ENCODE measurements around the gene NSMF. TPM values are rescaled to one million over a fixed set of nuclear protein-coding genes. Genes with fewer than 3 reads are reported as not detected.

Gene NSMF
- total and polyA plus RNA-seq, 2 donors (not counting 1 experiment from before 2014, with no cell fraction given), result 28.7 to 59.4 TPM

- Histone ChIP-seq H3K79me2 (ENCODE audit: control insufficient read depth, insufficient read depth, low read length) (no peaks in the 10 kb centered on the region), H4K20me1 (ENCODE audit: control insufficient read depth, insufficient read depth, low read length, poor library complexity, severe bottlenecking) (no peaks in the 10 kb centered on the region), H3K9me3 (ENCODE audit: control extremely low read depth in 1 of 3, control insufficient read depth in 2 of 3, insufficient read depth in 1 of 3, low read length in 2 of 3) (no peaks in the 10 kb centered on the region), H3K9ac (ENCODE audit: low read length) (no peak overlapping the region), H3K27me3 (replicated peaks in 1 of 4; ENCODE audit: control extremely low read depth in 1 of 4, control insufficient read depth in 3 of 4, insufficient read depth in 4 of 4, low read length in 3 of 4) (no peaks in the 10 kb centered on the region), H3K36me3 (replicated peaks in 1 of 2; ENCODE audit: control extremely low read depth in 1 of 2, control insufficient read depth in 1 of 2, extremely low read depth in 1 of 2, insufficient read depth in 2 of 2, low read length in 1 of 2) (peaks cover 0 to 11% of the 10 kb centered on the region in 2 experiments), H3K27ac (ENCODE audit: low read length in 2 of 2) (no peak overlapping the region), H3K4me3 (ENCODE audit: control extremely low read depth in 1 of 5, extremely low read depth in 1 of 5, insufficient read depth in 1 of 5, low read depth in 2 of 5, low read length in 4 of 5) (no peak overlapping the region), H2AFZ (ENCODE audit: insufficient read depth, low read depth, low read length, poor library complexity, severe bottlenecking) (no peak overlapping the region), H3K4me2 (replicated peaks; ENCODE audit: low read depth, low read length, poor library complexity, severe bottlenecking) (no peak overlapping the region), H3K4me1 (ENCODE audit: control insufficient read depth in 2 of 2, insufficient read depth in 2 of 2, low read length in 2 of 2) (no peaks in the 10 kb centered on the region)
- H3K9me3 Mint-ChIP-seq (ENCODE audit: insufficient read depth), result no peaks in the 10 kb centered on the region
- 94% methylated on average over 34 of the region's 35 CpGs for WGBS (ENCODE audit: insufficient coverage)
- ChIA-PET POLR2A (no interaction called here), CTCF (no interaction called here)
- H3K4me3 Mint-ChIP-seq, result no peak overlapping the region
- TF ChIP-seq CTCF (IDR thresholded peaks at IDR 0.05) (no peak), EZH2 (IDR thresholded peaks at IDR 0.05; ENCODE audit: borderline replicate concordance, insufficient read depth, low read depth, low read length, poor library complexity, severe bottlenecking) (no peak)
- intact Hi-C loops (cut with micrococcal nuclease), result no loop called here
- no peak for ATAC-seq (ENCODE audit: low read depth)
- DNase-seq, result no peak
- H3K27ac Mint-ChIP-seq, result no peak overlapping the region
- H3K27me3 Mint-ChIP-seq, result no peaks in the 10 kb centered on the region
- no peaks in the 10 kb centered on the region for H3K4me1 Mint-ChIP-seq
Measured at GRCh38 chr9:137486545-137487453, 27.7 kb upstream of the NSMF start.

GRCh38 chr9:137486141-137486490 lies 27.0 kb upstream of the NSMF start:
- POLR2A ChIA-PET, result no interaction called here
- CTCF ChIA-PET, result no interaction called here

More at GRCh38 chr9:137486141-137486490, 27.0 kb upstream of the NSMF start:
- Histone ChIP-seq H3K4me1 (ENCODE audit: control insufficient read depth in 2 of 2, insufficient read depth in 2 of 2, low read length in 2 of 2) (no peaks in the 10 kb centered on the region), H3K79me2 (ENCODE audit: control insufficient read depth, insufficient read depth, low read length) (no peaks in the 10 kb centered on the region), H3K9ac (ENCODE audit: low read length) (no peak overlapping the region), H3K9me3 (ENCODE audit: control extremely low read depth in 1 of 3, control insufficient read depth in 2 of 3, insufficient read depth in 1 of 3, low read length in 2 of 3) (no peaks in the 10 kb centered on the region), H2AFZ (ENCODE audit: insufficient read depth, low read depth, low read length, poor library complexity, severe bottlenecking) (no peak overlapping the region), H3K4me2 (replicated peaks; ENCODE audit: low read depth, low read length, poor library complexity, severe bottlenecking) (no peak overlapping the region), H3K4me3 (ENCODE audit: control extremely low read depth in 1 of 5, extremely low read depth in 1 of 5, insufficient read depth in 1 of 5, low read depth in 2 of 5, low read length in 4 of 5) (no peak overlapping the region), H3K27me3 (replicated peaks in 1 of 4; ENCODE audit: control extremely low read depth in 1 of 4, control insufficient read depth in 3 of 4, insufficient read depth in 4 of 4, low read length in 3 of 4) (no peaks in the 10 kb centered on the region), H4K20me1 (ENCODE audit: control insufficient read depth, insufficient read depth, low read length, poor library complexity, severe bottlenecking) (no peaks in the 10 kb centered on the region), H3K27ac (ENCODE audit: low read length in 2 of 2) (no peak overlapping the region), H3K36me3 (replicated peaks in 1 of 2; ENCODE audit: control extremely low read depth in 1 of 2, control insufficient read depth in 1 of 2, extremely low read depth in 1 of 2, insufficient read depth in 2 of 2, low read length in 1 of 2) (peaks cover 0 to 5% of the 10 kb centered on the region in 2 experiments)
- TF ChIP-seq EZH2 (IDR thresholded peaks at IDR 0.05; ENCODE audit: borderline replicate concordance, insufficient read depth, low read depth, low read length, poor library complexity, severe bottlenecking) (no peak), CTCF (IDR thresholded peaks at IDR 0.05) (no peak)
- Mint-ChIP-seq H3K27ac (no peak overlapping the region), H3K4me1 (no peaks in the 10 kb centered on the region), H3K27me3 (no peaks in the 10 kb centered on the region), H3K9me3 (ENCODE audit: insufficient read depth) (no peaks in the 10 kb centered on the region), H3K4me3 (no peak overlapping the region)
- intact Hi-C loops (cut with micrococcal nuclease), result no loop called here
- WGBS (ENCODE audit: insufficient coverage), result 98% methylated on average over 11 of the region's 15 CpGs
- no peak for ATAC-seq (ENCODE audit: low read depth)
- no peak for DNase-seq

All from B cell (primary cell).